Body of pancreas (tissue), 4 donors: ENCODE results near the gene CTDSPL.

Experiments
- POLR2A ChIP-seq, 3 donors: fragments of 450-650 bp; IDR thresholded peaks; one replicate each; pipeline ENCODE4 v1.6.1; 2016; ENCODE audit warnings: antibody characterized with exemption in 3 of 3, mild to moderate bottlenecking in 2 of 3
- TF ChIP-seq, protein P1 (sequence below), 7 experiments: fragments of 450-650 bp in 4 of 7; fragments of 200-600 bp in 3 of 7; sonication (generic) in 3 of 7; IDR thresholded peaks; one replicate each; pipeline ENCODE4 v1.5.1; 2016 to 2019; ENCODE audit warnings: antibody characterized with exemption in 7 of 7

DNA sequence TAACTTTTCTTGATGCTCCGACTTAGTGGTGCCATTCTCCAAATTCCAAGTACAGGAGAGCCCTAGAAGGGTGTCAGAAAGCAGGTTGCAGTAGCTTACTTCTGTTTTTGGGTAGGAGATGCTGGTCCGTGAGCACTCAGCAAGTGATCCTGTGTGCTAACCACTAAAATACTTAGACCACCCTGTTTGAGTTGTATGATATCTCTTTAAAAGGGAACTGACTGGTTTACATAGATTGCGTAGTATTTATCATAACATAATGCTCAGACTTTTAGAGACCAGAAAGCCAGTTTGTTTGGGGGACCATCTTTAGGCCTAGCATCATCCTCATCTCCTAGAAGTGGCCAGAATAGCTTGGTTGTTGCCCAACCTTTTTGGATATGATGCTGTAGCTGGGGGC lies 26.7 kb downstream of the CTDSPL start:
- TF ChIP-seq, protein P1, sequence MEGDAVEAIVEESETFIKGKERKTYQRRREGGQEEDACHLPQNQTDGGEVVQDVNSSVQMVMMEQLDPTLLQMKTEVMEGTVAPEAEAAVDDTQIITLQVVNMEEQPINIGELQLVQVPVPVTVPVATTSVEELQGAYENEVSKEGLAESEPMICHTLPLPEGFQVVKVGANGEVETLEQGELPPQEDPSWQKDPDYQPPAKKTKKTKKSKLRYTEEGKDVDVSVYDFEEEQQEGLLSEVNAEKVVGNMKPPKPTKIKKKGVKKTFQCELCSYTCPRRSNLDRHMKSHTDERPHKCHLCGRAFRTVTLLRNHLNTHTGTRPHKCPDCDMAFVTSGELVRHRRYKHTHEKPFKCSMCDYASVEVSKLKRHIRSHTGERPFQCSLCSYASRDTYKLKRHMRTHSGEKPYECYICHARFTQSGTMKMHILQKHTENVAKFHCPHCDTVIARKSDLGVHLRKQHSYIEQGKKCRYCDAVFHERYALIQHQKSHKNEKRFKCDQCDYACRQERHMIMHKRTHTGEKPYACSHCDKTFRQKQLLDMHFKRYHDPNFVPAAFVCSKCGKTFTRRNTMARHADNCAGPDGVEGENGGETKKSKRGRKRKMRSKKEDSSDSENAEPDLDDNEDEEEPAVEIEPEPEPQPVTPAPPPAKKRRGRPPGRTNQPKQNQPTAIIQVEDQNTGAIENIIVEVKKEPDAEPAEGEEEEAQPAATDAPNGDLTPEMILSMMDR (IDR thresholded peaks at IDR 0.05): no peak
- TF ChIP-seq POLR2A (IDR thresholded peaks at IDR 0.05): no peak
